ENCODE results near the gene ZFPM1.

The ZFPM1 gene

GRCh38 chr16:88503374-88503770 is 50.3 kb downstream of the ZFPM1 start:
- no peak for DNase-seq

- no peak for DNase-seq
Measured at GRCh38 chr16:88503771-88504488, 50.9 kb downstream of the ZFPM1 start.

GRCh38 chr16:88504489-88505404 is 51.7 kb downstream of the ZFPM1 start:
- no peak for DNase-seq

GRCh38 chr16:88505405-88506082 is 52.5 kb downstream of the ZFPM1 start:
- peak; percentile 74 for DNase-seq

GRCh38 chr16:88506723-88507122 is 53.6 kb downstream of the ZFPM1 start:
- no peak for DNase-seq

GRCh38 chr16:88507231-88507743 is 54.2 kb downstream of the ZFPM1 start:
- DNase-seq, result no peak

- no peak for DNase-seq
Measured at GRCh38 chr16:88508376-88508867, 55.3 kb downstream of the ZFPM1 start.

GRCh38 chr16:88508868-88509748 is 56.0 kb downstream of the ZFPM1 start:
- DNase-seq, result no peak

GRCh38 chr16:88509749-88510069 is 56.6 kb downstream of the ZFPM1 start:
- no peak for DNase-seq

- no peak for DNase-seq
Measured at GRCh38 chr16:88510091-88510994, 57.3 kb downstream of the ZFPM1 start.

GRCh38 chr16:88511060-88511459 is 58.0 kb downstream of the ZFPM1 start:
- no peak for DNase-seq

GRCh38 chr16:88511906-88512305 is 58.8 kb downstream of the ZFPM1 start:
- DNase-seq, result no peak

- no peak for DNase-seq
Measured at GRCh38 chr16:88512728-88513696, 59.9 kb downstream of the ZFPM1 start.

- DNase-seq, result no peak
Measured at GRCh38 chr16:88514070-88514469, 61.0 kb downstream of the ZFPM1 start.

- DNase-seq, result no peak
Measured at GRCh38 chr16:88514526-88515232, 61.6 kb downstream of the ZFPM1 start.

- DNase-seq, result no peak
Measured at GRCh38 chr16:88515371-88515770, 62.3 kb downstream of the ZFPM1 start.

GRCh38 chr16:88515925-88516594 is 63.0 kb downstream of the ZFPM1 start:
- no peak for DNase-seq

- DNase-seq, result no peak
Measured at GRCh38 chr16:88516601-88517061, 63.6 kb downstream of the ZFPM1 start.

Data from effector CD8-positive, alpha-beta T cell (primary cell).